HepG2 (cell line): Measurements from ENCODE around the gene PRR29. TPM values are rescaled to one million over a fixed set of nuclear protein-coding genes. Genes with fewer than 3 reads are reported as not detected.
A peak's percentile ranks its signal among the peaks of the same experiment; 100 is the strongest.

ENCODE experiments used
- CEBPG ChIP-seq: IDR thresholded peaks from 2 replicates; pipeline ENCODE4 v1.6.1; 2016
- DR1 ChIP-seq: sonication (generic); formaldehyde crosslinking; IDR thresholded peaks from 2 replicates; pipeline ENCODE4 v1.8.0; 2021; ENCODE audit warnings: mild to moderate bottlenecking, missing genetic modification reagents, inconsistent platforms
- EED ChIP-seq: sonication (generic); formaldehyde crosslinking; IDR thresholded peaks from 2 replicates; pipeline ENCODE4 v1.5.0; 2020; ENCODE audit warnings: mild to moderate bottlenecking, missing genetic modification reagents
- ELF3 ChIP-seq: IDR thresholded peaks from 2 replicates; pipeline ENCODE4 v1.6.1; 2016; ENCODE audit warnings: missing genetic modification reagents, missing compliant biosample characterization
- ERF ChIP-seq: IDR thresholded peaks from 2 replicates; pipeline ENCODE4 v1.6.1; 2018; ENCODE audit warnings: missing biosample characterization, missing genetic modification reagents
- HCFC1 ChIP-seq: fragments of 150-350 bp; IDR thresholded peaks from 2 replicates; pipeline ENCODE4 v1.6.1; 2014; ENCODE audit warnings: low read depth, low read length
- KDM1A ChIP-seq: IDR thresholded peaks from 2 replicates; pipeline ENCODE4 v1.6.1; 2016; ENCODE audit warnings: missing compliant biosample characterization
- KLF6 ChIP-seq: IDR thresholded peaks from 2 replicates; pipeline ENCODE4 v1.8.0; 2016; ENCODE audit warnings: missing biosample characterization, missing genetic modification reagents
- KMT2A ChIP-seq: sonication (generic); formaldehyde crosslinking; IDR thresholded peaks from 2 replicates; pipeline ENCODE4 v1.4.0; 2020; ENCODE audit warnings: missing genetic modification reagents
- PTBP1 ChIP-seq: fragments of 200-400 bp; formaldehyde crosslinking; IDR thresholded peaks from 2 replicates; pipeline ENCODE4 v1.6.1; 2018; ENCODE audit warnings: low read length, low read depth; ENCODE audit not compliant: poor library complexity, severe bottlenecking
- STAG1 ChIP-seq: sonication (generic); formaldehyde crosslinking; IDR thresholded peaks from 2 replicates; pipeline ENCODE4 v1.4.0; 2020; ENCODE audit warnings: missing genetic modification reagents
- TOPORS ChIP-seq: sonication (generic); formaldehyde crosslinking; IDR thresholded peaks from 2 replicates; pipeline ENCODE4 v1.8.0; 2023; ENCODE audit warnings: mild to moderate bottlenecking, missing genetic modification reagents
- ZBTB20 ChIP-seq: sonication (generic); formaldehyde crosslinking; IDR thresholded peaks from 2 replicates; pipeline ENCODE4 v1.8.1; 2023; ENCODE audit warnings: missing genetic modification reagents, low read depth, mild to moderate bottlenecking, borderline replicate concordance
- ZNF260 ChIP-seq: sonication (generic); formaldehyde crosslinking; IDR thresholded peaks from 2 replicates; pipeline ENCODE4 v1.4.0; 2020; ENCODE audit warnings: missing genetic modification reagents, low read depth, mild to moderate bottlenecking, borderline replicate concordance
- ZNF282 ChIP-seq: fragments of 450-650 bp; IDR thresholded peaks from 2 replicates; pipeline ENCODE4 v1.6.1; 2018; ENCODE audit not compliant: partially characterized antibody
- polyA plus RNA-seq, 8 experiments: library from polyadenylated mRNA; depleted of rRNA in 3 of 8; stranded (reverse) in 7 of 8; unstranded in 1 of 8; fragments of >200 nt; fragmentation: Illumina TruSeq in 4 of 8; extraction: Trizol in 4 of 8; gene quantifications; 2 replicates each; pipeline versions ENCODE4 v1.2.1 to v1.2.3, GENCODE V29; 2011 to 2016; ENCODE audit warnings: low read depth in 4 of 8, missing spikeins in 1 of 8, mixed read lengths in 1 of 8; ENCODE audit not compliant: insufficient read depth in 1 of 8
- total RNA-seq, 5 experiments: library from RNA; depleted of rRNA; stranded (reverse); fragments of >200 nt; fragmentation: Illumina TruSeq; extraction: Trizol; gene quantifications; 2 replicates each; pipeline ENCODE4 v1.2.3, GENCODE V29; 2016; ENCODE audit warnings: low read depth in 1 of 5
- TF ChIP-seq, protein P1 (sequence below): sonication (generic); formaldehyde crosslinking; IDR thresholded peaks from 2 replicates; pipeline ENCODE4 v1.4.0; 2020; ENCODE audit warnings: mild to moderate bottlenecking, missing genetic modification reagents
- TF ChIP-seq, protein P2 (sequence below): sonication (generic); formaldehyde crosslinking; IDR thresholded peaks from 2 replicates; pipeline ENCODE4 v1.4.0; 2020; ENCODE audit warnings: missing genetic modification reagents
- TF ChIP-seq, protein P3 (sequence below): sonication (generic); formaldehyde crosslinking; IDR thresholded peaks from 2 replicates; pipeline ENCODE4 v1.8.0; 2022; ENCODE audit warnings: mild to moderate bottlenecking, missing genetic modification reagents; ENCODE audit not compliant: insufficient replicate concordance

PRR29 gene
- total and polyA plus RNA-seq, 2 of the 13 experiments (the other 11 are each of a cell fraction or from before 2014, with no cell fraction given), result 0.07 to 0.20 TPM

DNA sequence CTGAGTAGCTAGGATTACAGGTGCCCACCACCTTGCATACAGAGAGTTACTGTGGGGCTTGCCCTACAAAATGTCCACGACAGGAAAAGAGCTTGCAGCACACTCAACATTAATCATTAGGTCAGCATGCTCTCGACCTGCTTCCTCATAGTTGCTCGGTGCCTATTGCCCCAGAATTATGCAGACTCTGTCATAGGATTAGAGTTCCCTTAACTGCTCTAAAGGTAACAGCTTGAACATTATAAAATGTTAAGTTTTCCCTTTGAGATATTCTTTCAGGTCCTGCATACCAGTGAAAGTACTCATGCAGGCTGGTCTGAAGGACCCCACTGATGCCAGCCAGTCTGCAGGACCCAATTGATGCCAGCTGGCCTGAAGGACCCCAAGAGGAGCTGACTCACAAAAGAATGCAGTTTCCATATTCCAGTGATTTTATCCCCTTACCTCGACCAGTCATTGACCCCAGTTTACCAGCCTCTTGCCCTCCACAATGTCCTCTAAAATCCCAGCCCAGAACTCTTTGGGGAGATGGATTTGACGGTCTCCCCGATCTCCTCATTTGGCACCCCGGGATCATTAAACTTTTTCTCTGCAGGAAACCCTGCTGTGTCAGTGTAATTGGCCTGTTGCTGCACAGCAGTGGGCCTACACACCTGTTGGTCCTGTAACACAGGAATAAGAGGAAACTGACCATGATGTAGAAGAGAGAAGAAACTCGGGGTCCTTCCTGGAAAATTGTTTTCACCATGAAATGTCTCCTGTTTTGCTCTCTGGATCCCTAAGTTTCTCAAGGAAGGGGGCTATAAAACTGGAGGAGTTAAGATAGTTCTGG is 11.6 kb downstream of the PRR29 start (continued):
- no peak for TF ChIP-seq HCFC1
- no peak for TF ChIP-seq ZBTB20 (CRISPR knock-in tag)
- TF ChIP-seq, protein P1, sequence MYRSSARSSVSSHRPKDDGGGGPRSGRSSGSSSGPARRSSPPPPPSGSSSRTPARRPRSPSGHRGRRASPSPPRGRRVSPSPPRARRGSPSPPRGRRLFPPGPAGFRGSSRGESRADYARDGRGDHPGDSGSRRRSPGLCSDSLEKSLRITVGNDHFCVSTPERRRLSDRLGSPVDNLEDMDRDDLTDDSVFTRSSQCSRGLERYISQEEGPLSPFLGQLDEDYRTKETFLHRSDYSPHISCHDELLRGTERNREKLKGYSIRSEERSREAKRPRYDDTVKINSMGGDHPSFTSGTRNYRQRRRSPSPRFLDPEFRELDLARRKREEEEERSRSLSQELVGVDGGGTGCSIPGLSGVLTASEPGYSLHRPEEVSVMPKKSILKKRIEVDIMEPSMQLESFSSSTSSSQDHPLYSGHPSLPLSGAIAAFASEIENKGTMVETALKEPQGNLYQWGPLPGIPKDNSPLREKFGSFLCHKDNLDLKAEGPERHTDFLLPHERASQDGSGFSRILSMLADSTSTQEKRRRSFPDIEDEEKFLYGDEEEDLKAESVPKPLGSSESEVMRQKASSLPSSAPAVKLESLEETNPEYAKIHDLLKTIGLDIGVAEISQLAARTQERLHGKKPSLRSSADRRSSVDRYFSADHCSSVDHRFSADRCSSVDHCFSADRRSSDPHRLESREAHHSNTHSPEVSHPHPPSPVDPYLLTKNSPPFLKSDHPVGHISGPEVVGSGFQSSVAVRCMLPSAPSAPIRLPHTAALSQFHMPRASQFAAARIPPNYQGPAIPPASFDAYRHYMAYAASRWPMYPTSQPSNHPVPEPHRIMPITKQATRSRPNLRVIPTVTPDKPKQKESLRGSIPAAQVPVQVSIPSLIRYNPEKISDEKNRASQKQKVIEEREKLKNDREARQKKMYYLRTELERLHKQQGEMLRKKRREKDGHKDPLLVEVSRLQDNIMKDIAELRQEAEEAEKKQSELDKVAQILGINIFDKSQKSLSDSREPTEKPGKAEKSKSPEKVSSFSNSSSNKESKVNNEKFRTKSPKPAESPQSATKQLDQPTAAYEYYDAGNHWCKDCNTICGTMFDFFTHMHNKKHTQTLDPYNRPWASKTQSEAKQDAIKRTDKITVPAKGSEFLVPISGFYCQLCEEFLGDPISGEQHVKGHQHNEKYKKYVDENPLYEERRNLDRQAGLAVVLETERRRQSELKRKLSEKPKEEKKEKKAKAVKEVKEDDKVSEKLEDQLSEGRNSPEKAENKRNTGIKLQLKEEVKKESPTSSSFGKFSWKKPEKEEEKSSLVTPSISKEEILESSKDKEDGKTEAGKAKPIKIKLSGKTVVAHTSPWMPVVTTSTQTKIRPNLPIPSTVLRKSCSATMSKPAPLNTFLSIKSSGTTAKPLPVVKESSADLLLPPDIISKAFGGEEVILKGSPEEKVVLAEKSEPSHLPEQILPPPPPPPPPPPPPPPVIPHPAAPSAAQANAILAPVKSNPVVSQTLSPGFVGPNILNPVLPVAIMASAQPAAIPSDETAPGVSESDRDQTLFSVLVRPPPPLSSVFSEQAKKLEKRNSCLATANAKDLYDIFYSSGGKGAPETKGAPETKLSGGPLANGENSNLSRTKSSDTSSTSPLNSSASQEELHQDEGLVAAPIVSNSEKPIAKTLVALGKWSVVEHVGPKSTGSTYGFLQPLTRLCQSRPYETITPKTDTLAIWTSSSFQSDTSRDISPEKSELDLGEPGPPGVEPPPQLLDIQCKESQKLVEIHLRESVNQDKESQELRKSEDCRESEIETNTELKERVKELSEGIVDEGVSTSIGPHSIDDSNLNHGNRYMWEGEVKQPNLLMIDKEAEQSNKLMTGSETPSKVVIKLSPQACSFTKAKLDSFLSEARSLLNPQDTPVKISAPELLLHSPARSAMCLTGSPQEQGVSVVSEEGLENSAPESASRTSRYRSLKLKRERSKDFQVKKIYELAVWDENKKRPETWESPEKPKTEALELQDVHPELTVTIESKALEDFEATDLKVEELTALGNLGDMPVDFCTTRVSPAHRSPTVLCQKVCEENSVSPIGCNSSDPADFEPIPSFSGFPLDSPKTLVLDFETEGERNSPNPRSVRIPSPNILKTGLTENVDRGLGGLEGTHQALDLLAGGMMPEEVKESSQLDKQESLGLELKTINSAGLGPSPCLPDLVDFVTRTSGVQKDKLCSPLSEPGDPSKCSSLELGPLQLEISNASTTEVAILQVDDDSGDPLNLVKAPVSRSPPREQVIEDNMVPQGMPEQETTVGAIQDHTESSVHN, result no peak
- TF ChIP-seq, protein P2, sequence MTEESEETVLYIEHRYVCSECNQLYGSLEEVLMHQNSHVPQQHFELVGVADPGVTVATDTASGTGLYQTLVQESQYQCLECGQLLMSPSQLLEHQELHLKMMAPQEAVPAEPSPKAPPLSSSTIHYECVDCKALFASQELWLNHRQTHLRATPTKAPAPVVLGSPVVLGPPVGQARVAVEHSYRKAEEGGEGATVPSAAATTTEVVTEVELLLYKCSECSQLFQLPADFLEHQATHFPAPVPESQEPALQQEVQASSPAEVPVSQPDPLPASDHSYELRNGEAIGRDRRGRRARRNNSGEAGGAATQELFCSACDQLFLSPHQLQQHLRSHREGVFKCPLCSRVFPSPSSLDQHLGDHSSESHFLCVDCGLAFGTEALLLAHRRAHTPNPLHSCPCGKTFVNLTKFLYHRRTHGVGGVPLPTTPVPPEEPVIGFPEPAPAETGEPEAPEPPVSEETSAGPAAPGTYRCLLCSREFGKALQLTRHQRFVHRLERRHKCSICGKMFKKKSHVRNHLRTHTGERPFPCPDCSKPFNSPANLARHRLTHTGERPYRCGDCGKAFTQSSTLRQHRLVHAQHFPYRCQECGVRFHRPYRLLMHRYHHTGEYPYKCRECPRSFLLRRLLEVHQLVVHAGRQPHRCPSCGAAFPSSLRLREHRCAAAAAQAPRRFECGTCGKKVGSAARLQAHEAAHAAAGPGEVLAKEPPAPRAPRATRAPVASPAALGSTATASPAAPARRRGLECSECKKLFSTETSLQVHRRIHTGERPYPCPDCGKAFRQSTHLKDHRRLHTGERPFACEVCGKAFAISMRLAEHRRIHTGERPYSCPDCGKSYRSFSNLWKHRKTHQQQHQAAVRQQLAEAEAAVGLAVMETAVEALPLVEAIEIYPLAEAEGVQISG (CRISPR knock-in tag), result no peak
- 0 out of 2 replicates have a peak, but pooled peaks have one; percentile 25 for TF ChIP-seq ERF
- 0 out of 2 replicates have a peak, but pooled peaks have one; percentile 52 for TF ChIP-seq TOPORS
- no peak for TF ChIP-seq PTBP1
- no peak for TF ChIP-seq KLF6 (CRISPR knock-in tag)
- TF ChIP-seq, protein P3, sequence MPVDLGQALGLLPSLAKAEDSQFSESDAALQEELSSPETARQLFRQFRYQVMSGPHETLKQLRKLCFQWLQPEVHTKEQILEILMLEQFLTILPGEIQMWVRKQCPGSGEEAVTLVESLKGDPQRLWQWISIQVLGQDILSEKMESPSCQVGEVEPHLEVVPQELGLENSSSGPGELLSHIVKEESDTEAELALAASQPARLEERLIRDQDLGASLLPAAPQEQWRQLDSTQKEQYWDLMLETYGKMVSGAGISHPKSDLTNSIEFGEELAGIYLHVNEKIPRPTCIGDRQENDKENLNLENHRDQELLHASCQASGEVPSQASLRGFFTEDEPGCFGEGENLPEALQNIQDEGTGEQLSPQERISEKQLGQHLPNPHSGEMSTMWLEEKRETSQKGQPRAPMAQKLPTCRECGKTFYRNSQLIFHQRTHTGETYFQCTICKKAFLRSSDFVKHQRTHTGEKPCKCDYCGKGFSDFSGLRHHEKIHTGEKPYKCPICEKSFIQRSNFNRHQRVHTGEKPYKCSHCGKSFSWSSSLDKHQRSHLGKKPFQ (CRISPR knock-in tag), result no peak
- no peak for TF ChIP-seq DR1
- TF ChIP-seq CEBPG (CRISPR knock-in tag), result 0 out of 2 replicates have a peak, but pooled peaks have one; percentile 1
- TF ChIP-seq KDM1A (CRISPR knock-in tag), result no peak
- TF ChIP-seq KMT2A (CRISPR knock-in tag), result no peak
- no peak for TF ChIP-seq ZNF282
- TF ChIP-seq ELF3, result 0 out of 2 replicates have a peak, but pooled peaks have one; percentile 12
- TF ChIP-seq ZNF260 (CRISPR knock-in tag), result no peak
- TF ChIP-seq EED (CRISPR knock-in tag), result no peak
- TF ChIP-seq STAG1 (CRISPR knock-in tag), result no peak
